CD4-positive, alpha-beta T cell treated with Interleukin-4 for 4 hours (primary cell): ENCODE data around the gene KLHL29.

Experiments used
- DNase-seq: peaks from one replicate; pipeline ENCODE4 v3.0.0-alpha.2; 2020

Gene KLHL29

DNA sequence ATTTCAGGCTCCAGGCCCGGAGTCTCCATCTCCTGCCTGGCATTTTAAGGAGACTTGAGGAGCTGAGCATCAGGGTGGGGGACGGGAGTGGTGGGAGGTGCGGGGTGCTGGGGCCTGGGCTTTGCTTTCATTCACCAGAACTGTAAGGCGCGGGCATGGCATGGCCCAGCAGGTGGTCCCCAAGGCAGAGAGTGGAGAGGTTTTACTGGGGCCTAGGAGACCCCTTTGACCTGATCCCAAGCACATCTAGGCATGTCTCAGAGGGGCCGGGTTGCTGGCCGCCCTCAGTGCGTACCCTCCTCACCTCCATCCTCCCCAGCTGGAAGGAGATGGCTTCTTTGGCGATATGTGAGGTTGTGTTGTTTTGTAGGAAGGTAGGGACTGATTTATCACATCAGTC, 172.5 kb downstream of the KLHL29 start:
- no peak for DNase-seq

GRCh38 chr2:23559561-23560239, 174.7 kb downstream of the KLHL29 start:
- no peak for DNase-seq

GRCh38 chr2:23561088-23561487, 176.1 kb downstream of the KLHL29 start:
- DNase-seq, result no peak

GRCh38 chr2:23561544-23561943, 176.6 kb downstream of the KLHL29 start:
- DNase-seq, result no peak

DNA sequence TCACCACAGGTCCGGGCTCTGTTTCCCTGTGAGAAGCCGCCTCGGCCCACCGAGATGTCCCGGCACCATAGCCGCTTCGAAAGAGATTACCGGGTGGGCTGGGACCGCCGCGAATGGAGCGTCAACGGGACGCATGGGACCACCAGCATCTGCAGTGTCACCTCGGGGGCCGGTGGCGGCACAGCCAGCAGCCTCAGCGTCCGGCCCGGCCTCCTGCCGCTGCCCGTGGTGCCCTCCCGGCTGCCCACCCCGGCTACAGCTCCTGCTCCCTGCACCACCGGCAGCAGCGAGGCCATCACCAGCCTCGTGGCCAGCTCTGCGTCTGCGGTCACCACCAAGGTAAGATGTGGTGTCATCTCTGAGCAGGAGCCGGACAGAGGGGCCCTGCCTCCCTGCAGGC, 177.2 kb downstream of the KLHL29 start:
- DNase-seq, result no peak

DNA sequence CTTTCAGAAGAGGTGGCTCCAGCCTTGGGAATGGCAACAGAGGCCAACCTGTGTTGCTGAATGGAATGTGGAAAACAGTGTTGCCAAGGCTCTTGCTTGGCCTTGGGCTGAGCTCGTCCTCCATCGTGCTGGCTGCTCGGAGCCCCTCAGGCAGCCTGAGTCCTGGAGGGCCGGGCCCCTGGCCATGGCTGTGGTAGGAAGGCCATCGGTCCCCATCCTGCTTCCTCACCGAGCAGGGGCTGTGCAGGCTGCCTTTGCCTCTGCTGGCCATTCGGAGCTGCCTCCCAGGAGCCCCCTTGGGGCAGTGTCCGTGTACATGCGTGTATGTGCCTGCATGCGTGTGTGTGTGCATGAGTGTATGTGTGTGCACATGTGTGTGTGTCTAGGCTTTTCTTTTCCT, 178.2 kb downstream of the KLHL29 start:
- DNase-seq, result no peak

DNA sequence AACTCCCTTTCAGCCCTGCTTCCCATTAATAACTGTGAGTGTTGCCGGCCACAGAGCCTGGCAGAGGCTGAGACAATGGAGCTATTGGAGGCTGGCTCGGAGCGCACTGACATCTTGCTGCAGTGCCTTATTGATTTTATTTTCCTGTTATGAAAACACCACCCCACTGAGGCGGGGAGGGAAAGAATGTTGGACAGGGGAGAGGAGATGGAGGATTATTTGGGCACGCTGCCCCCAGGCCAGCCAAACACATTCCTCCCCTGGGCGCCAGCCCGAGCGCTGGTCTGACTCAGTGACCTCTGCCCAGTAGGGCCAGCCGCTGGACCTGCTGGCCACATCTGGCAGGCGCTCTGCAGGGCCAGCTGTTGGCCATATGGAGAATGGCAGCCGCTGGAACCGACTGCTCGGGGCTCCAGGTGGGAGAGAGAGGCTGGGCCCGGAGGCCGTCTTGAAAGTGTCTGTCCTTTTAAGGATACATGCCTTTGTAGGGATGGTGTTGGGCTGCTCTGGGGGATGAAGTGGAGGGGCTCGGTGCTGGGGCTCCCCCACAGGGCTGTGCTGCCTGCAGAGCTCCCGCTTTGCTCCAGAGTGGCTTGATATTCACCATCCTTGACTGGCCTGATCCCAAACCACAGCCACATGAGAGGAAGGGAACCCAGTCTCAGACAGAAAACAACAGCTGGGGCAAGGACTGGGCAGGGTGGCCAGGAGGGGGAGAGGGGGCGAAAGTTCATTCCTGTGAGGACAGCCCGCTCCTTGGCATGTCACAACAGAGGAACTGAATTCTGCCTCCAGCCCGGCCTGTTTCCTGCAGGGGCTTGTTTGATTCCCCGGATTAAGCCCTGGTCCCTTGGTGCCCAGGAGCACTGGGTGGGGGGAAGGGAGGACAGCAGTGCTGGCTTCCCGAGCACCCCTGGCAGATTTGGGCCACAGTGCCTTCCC, 179.0 kb downstream of the KLHL29 start:
- no peak for DNase-seq

DNA sequence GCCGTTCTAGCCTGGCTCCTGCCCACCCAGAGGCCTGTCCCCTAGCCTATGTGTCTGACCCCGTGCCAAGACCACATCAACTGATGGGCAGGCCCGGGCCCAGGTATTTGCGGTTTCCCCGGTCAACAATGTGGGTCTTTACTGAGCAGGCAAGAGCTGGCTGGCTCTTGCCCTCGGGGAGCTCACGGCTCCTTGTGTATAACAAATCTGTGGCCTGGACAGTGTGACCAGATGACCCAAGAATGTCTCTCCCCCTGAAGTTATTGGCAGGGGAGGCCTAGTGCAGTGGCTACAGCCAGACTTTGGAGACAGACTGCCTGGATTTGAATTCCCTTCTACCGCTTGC, 179.6 kb downstream of the KLHL29 start:
- no peak for DNase-seq

GRCh38 chr2:23565374-23565773, 180.4 kb downstream of the KLHL29 start:
- no peak for DNase-seq

DNA sequence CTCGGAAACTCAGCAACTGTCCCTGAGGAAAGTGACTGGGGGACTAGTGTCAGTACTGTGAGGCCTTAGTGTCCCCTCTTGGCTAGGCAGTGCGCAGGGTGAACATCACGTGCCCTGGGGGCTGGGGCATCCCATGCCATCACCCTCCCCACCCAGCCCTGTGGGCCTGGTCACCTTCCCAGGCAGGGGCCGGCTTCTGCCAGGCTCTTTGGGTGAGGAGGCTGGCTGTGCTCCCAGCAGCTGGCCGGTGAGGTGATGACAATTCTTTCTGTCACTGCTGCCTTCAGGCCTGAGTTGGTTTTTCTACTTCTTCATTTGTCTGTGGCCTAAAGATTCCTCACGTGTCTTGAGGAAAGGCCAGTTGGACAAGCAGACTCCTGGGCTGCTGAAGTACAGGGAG, 180.8 kb downstream of the KLHL29 start:
- no peak for DNase-seq

DNA sequence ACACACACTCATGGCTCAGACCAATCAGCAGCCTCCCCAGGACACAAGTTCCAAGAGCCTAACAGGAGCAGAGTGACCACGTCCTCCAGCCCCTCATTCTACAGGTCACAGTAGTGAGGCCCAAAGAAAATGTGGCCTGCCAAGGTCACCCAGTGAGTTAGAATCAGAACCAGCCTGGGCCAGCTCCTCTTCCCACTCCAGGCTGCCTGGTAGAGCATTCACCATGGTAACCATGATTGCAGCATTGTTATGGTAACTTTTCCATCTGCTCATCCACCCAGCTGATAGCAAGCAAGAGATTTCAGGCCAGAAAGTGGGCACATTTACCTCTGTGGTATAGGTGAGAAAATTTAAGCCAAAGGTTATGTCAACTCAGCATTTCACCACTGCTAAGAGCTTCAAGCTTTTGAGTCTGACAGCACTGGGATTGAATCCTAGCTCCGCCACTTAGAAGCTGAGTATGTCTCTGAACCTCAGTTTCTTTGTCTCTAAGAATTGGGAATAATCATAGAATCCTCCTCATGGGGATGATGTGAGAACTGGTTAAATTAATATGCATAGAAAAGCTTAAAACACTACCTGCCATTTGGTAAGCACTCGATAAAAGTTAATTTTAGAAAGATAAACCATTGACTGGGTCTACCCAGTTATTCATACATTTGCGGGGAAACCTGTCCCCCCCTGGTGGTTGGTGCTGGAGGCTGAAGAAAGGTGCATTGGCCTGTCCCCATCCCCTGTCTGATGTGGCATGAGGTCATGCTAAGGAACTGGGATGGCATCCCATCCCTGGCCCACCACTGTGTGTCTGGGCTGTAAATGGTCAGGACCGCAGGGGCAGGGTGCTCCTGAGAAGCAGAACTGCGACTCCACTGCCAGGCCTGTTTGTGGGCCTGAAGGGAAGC, 181.5 kb downstream of the KLHL29 start:
- DNase-seq, result no peak

DNA sequence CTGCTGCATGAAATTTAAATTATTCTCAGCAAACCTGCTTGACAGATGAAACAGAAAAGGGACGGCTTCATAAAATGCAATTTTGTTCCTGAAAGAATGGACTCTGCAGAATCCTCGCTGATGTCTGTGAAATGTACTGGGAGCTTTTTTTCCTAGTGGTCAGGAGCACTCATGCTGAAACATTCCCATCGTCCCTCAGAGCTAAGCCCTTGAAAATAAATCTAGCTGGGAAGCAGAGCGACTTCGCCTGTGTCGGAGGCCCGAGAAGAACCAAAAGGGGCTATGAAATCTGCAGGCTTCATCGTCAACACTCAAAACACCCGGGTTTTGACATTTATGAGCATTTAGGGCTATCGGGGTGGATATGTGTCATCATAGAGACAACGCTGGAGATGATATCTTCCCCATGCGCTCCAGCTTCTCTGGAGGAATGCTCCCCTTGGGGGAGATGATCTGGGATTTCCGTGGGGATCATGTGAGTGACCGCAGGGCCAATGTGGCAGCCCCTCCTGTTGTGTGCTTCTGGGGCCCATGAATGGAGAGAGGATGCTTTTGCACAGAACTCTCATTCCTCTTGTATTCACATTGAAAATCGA, 182.3 kb downstream of the KLHL29 start:
- no peak for DNase-seq

DNA sequence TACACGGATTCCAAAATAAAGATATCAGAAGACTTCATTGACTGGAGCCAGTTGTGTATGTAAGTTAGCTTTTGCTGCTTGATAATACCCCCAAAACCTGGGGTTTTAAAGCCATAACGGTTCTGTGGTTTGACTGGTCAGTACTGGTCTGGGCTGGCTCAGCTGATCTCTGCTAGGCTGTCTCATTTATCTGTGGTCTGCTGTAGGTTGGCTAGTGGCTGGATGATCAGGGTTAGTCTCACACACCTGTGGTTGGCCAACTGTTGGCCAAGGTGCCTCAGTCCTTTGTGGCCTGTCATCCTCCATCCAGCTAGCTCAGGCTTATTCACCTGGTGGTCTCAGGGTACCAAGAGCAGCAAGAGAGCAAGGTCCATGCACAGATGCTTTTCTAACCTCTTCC, 183.2 kb downstream of the KLHL29 start:
- DNase-seq, result no peak

DNA sequence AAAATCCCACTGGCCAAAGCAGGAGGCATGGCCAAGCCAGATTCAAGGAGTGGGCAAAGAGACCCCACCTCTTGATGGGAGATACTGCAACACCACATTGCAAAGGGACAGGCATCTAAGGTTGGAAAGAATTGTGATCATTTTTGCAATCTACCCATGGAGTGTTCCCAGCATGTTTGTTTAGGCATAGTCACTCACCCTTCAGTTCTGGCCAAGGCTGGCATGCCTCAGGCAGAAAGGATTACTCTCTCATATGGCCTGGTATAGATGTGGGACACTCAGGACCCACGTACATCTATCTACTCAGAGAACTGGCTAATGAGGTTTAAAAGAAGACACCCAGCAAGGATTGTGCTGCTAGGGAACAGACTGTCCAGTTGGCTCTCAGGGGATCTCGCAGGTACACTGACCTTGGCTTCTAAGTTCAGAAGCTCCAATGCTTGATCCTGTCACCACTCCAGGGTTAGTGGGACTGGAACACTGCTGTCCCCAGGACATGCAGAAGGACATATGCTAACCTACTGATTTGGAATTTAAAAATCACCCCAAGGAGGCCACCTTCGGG, 183.7 kb downstream of the KLHL29 start:
- DNase-seq, result no peak

DNA sequence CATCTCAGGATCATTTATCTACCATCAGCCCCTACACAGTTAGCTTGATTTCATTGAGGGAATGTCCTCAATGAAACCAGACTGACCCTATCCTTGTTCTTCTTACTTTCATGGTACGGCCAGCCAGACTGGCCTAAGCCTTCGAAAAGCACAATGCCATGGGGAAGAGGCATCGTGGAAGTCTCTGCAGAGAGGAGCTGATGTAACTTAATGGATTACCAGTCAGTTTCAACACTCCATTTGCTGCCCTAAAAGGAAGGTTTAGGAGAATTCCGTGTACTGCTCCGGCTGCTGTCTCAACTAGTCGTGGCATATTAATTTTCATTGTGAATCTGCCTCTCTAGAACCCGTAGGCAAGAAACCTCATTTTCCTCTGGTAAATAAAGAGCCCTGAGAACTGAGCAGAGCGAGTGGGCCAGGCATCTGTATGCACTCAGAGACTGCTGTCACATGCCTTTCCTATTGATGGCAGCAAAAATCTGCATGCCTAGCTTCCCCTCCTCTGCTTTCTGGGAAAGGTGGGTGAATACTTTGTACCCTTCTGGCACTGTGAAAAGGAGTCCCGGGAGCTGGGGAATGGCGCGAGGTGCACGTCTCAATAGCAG, 184.9 kb downstream of the KLHL29 start:
- no peak for DNase-seq

DNA sequence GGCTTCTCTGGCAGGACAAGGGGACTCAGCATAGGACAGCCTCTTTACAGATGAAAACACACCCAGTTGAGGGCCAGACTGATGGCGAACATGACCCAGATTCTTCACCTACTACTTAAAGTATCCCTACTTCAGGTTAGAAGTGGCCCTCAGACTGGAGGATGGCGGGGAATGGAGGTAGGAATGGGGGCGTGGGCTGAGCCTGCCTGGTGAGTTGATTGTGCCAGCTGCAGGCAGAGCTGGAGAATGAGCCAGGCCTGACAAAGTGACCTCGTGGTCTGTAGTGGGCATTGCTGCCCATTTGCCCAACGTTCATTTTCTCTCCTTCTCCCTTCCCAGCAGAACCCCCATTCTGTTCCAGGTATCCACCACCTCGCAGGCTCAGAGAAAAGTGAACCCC, 186.1 kb downstream of the KLHL29 start:
- no peak for DNase-seq

- DNase-seq, result no peak
Measured at GRCh38 chr2:23571527-23572282, 186.7 kb downstream of the KLHL29 start.

DNA sequence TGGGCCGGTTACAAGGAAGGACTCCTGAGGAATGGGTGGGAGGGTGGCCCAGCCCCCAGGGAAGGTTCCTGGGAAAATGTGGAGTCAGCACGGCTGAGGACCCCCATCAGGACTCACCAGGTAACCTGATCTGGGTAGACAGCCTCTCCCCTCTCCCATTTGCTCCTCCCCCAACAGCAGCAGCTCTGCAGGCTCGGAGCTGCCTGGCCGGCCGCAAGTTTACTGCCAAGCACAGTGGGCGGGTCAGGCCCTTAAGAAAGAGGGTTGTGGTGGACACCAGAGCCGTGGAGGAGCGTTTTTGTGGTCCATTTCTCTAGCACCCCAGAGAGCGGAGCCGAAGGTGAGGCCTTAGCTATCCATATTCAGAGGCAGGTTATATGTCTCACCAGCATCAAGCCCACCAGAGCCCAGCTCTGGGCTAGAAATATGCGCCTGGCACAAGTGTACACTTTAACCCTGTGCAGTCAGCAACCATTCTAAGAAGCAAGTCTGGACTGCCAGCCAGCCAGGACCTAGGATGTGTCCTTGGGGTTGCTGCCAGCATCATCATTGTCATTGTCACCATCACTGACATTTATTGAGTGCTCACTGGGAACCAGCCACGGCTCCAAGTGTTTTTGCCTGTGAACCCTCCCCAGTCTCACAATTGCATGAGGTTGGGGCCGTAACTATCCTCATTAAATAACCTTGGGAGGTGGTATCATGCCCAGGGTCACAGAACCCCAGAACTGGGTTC, 190.1 kb downstream of the KLHL29 start:
- DNase-seq, result no peak

DNA sequence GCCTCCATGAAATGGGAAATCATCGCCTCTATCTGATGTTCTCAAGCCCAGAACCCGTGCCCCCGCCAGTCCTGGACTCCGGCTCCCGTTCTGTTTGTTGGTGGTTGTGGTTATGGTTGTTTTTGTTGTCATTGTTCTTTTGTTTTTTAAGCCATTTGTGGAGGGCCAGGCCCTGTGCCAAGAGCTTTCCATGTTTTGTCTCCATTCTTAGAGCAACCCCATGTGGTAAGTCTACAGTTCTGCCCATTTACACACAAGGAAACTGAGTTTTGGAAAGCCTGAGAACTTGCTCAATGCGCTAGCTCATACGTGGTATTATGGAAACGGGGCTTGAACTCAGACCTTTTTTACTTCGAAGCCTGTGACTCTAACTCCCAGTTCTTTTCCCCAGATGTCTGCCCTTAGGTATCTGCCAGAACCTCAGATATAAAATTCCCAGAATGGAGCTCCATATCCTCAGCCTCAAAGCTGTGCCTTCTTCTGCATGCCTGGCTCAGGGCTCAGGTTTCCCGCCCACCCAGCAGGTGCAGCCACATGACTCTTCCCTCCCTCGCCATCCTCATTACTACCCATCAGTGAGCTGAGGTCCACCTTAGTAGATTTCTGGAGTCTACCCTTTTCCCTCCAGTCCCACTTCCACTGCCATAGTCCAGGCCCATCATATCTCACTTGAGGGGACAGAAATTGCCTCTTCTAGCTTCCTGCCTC, 194.1 kb downstream of the KLHL29 start:
- no peak for DNase-seq

GRCh38 chr2:23579674-23580073, 194.7 kb downstream of the KLHL29 start:
- DNase-seq, result no peak
